Omental fat pad (tissue), 4 donors: ENCODE results near the gene ARHGAP12. TPM values are rescaled to one million over a fixed set of nuclear protein-coding genes. Genes with fewer than 3 reads are reported as not detected.

ENCODE experiments used
- ATAC-seq: fragments of 150-250 bp; one replicate; pipeline ENCODE4 v1.9.1; 2016; ENCODE audit warnings: mild to moderate bottlenecking, moderate library complexity; ENCODE audit not compliant: low FRiP score
- DNase-seq: peaks from one replicate; pipeline ENCODE4 v3.0.0-alpha.2; 2019; ENCODE audit warnings: low spot score
- CTCF ChIP-seq, 3 donors: fragments of 450-650 bp; IDR thresholded peaks; one replicate each; pipeline ENCODE4 v1.5.1; 2016 to 2017; ENCODE audit warnings: antibody characterized with exemption in 3 of 3, mild to moderate bottlenecking in 3 of 3, moderate library complexity in 2 of 3
- total RNA-seq, 4 donors: library from RNA; depleted of rRNA; stranded (reverse); fragments of >200 nt; gene quantifications; one replicate each; pipeline ENCODE4 v1.1.0, GENCODE V29; 2016

The ARHGAP12 gene
- total RNA-seq, 4 donors from 2014 or later: 20.4 to 47.4 (median 33.1) TPM

GRCh38 chr10:31963589-31963980 is 35.0 kb upstream of the ARHGAP12 start:
- TF ChIP-seq CTCF (IDR thresholded peaks at IDR 0.05): no peak
- no peak for ATAC-seq

GRCh38 chr10:31962826-31963588 is 34.4 kb upstream of the ARHGAP12 start:
- no peak for TF ChIP-seq CTCF (IDR thresholded peaks at IDR 0.05)
- DNase-seq (no peak), ATAC-seq (no peak)

More at GRCh38 chr10:31963589-31963980, 35.0 kb upstream of the ARHGAP12 start:
- no peak for DNase-seq

GRCh38 chr10:31961277-31962074 is 32.8 kb upstream of the ARHGAP12 start:
- ATAC-seq: no peak
- no peak for DNase-seq
- TF ChIP-seq CTCF (IDR thresholded peaks at IDR 0.05): no peak

GRCh38 chr10:31959461-31960173 is 31.0 kb upstream of the ARHGAP12 start:
- no peak for TF ChIP-seq CTCF (IDR thresholded peaks at IDR 0.05)
- no peak for DNase-seq
- ATAC-seq: no peak

- DNase-seq (no peak), ATAC-seq (no peak)
- no peak for TF ChIP-seq CTCF (IDR thresholded peaks at IDR 0.05)
These were observed 30.2 kb upstream of the ARHGAP12 start for GRCh38 chr10:31958856-31959255.

- DNase-seq (no peak), ATAC-seq (no peak)
- TF ChIP-seq CTCF (IDR thresholded peaks at IDR 0.05): no peak
These were observed 27.7 kb upstream of the ARHGAP12 start for GRCh38 chr10:31956200-31956946.
